HepG2 (cell line): ENCODE results near the gene CELF2. TPM values are rescaled to one million over a fixed set of nuclear protein-coding genes. Genes with fewer than 3 reads are reported as not detected.

Experiments used
- ATAC-seq: fragments of 200-7000 bp; cut with Tn5 transposase; 3 replicates; pipeline ENCODE4 v1.9.1; 2020; ENCODE audit warnings: mild to moderate bottlenecking, moderate library complexity
- BruUV-seq: library from RNA; stranded (reverse); fragments of 400-500 nt; replicated peaks from 2 replicates; lab custom pipeline; 2021; lab: Mats Ljungman, UMichigan
- CTCF ChIA-PET: fragments of 300-600 bp; formaldehyde crosslinking; extraction: SDS; loops from one replicate; lab custom pipeline; 2021; ENCODE audit warnings: low total read pairs, inconsistent platforms, low intra/inter-chr PET ratio; lab: Yijun Ruan, JAX
- POLR2A ChIA-PET: fragments of 350-600 bp; sonication (Branson Sonifier 250); formaldehyde crosslinking; loops from one replicate; lab custom pipeline; 2020; ENCODE audit warnings: antibody characterized with exemption, inconsistent platforms; lab: Yijun Ruan, JAX
- DNase-seq: peaks from one replicate; pipeline ENCODE4 v3.0.0-alpha.2; 2015; ENCODE audit warnings: low spot score
- FAIRE-seq: peaks from 3 replicates; lab custom pipeline; 2011; peaks lifted over from hg19 to GRCh38; lab: Jason Lieb, UNC
- H2AFZ ChIP-seq: one replicate; pipeline ENCODE4 v1.6.1; 2011; ENCODE audit warnings: low read length, inconsistent platforms
- H3K27ac ChIP-seq: fragments of 300-600 bp; 3 replicates; pipeline ENCODE4 v1.8.0; 2011; ENCODE audit warnings: mixed run types, mild to moderate bottlenecking, mixed read lengths, low read length, inconsistent platforms; ENCODE audit not compliant: insufficient read depth; ENCODE audit errors: extremely low read length
- H3K27me3 ChIP-seq, 2 experiments: fragments of 200-600 bp in 1 of 2; 2 replicates in 1 of 2; 3 replicates in 1 of 2; pipeline versions ENCODE4 v1.6.0 to v1.8.0; 2011; ENCODE audit warnings: low read length in 2 of 2, mild to moderate bottlenecking in 2 of 2, moderate library complexity in 2 of 2, inconsistent platforms in 1 of 2; ENCODE audit not compliant: insufficient read depth in 2 of 2, control insufficient read depth in 1 of 2
- H3K36me3 ChIP-seq, 2 experiments: fragments of 200-600 bp in 1 of 2; replicated peaks in 1 of 2; 2 replicates in 1 of 2; 3 replicates in 1 of 2; pipeline versions ENCODE4 v1.5.1 to v1.8.0; 2011; ENCODE audit warnings: low read length in 2 of 2, inconsistent platforms in 1 of 2; ENCODE audit not compliant: insufficient read depth in 2 of 2, control insufficient read depth in 1 of 2
- H3K4me1 ChIP-seq: 2 replicates; pipeline ENCODE4 v1.5.1; 2012; ENCODE audit warnings: low read length, inconsistent platforms; ENCODE audit not compliant: insufficient read depth
- H3K4me2 ChIP-seq: 2 replicates; pipeline ENCODE4 v1.6.0; 2011; ENCODE audit warnings: low read depth, low read length, inconsistent platforms
- H3K4me3 ChIP-seq, 3 experiments: fragments of 200-600 bp in 1 of 3; sonication (generic), shearing (Covaris generic) in 1 of 3; replicated peaks in 1 of 3; 2 replicates each; pipeline ENCODE4 v1.5.1; 2011 to 2016; ENCODE audit warnings: low read length in 3 of 3, inconsistent platforms in 2 of 3, low read depth in 2 of 3, mild to moderate bottlenecking in 2 of 3, control low read depth in 1 of 3, mixed read lengths in 1 of 3; ENCODE audit not compliant: insufficient read depth in 1 of 3
- H3K79me2 ChIP-seq: one replicate; pipeline ENCODE4 v1.6.1; 2011; ENCODE audit warnings: low read length, inconsistent platforms; ENCODE audit not compliant: insufficient read depth
- H3K9ac ChIP-seq: 2 replicates; pipeline ENCODE4 v1.6.0; 2011; ENCODE audit warnings: mild to moderate bottlenecking, low read depth, low read length, inconsistent platforms; ENCODE audit not compliant: insufficient read depth
- H3K9me3 ChIP-seq: 2 replicates; pipeline ENCODE4 v1.5.1; 2012; ENCODE audit warnings: mild to moderate bottlenecking, low read length
- H4K20me1 ChIP-seq: 2 replicates; pipeline ENCODE4 v1.6.0; 2011; ENCODE audit warnings: inconsistent platforms, mild to moderate bottlenecking, low read length, moderate library complexity; ENCODE audit not compliant: insufficient read depth
- FOXJ3 ChIP-seq: sonication (generic); formaldehyde crosslinking; IDR thresholded peaks from 2 replicates; pipeline ENCODE4 v1.4.0; 2020; ENCODE audit warnings: missing genetic modification reagents, mild to moderate bottlenecking, borderline replicate concordance
- NCOR1 ChIP-seq: fragments of 200-600 bp; sonication (generic); IDR thresholded peaks from 2 replicates; pipeline ENCODE4 v1.7.0; 2017; ENCODE audit warnings: antibody characterized with exemption, low read length, borderline replicate concordance
- RNF2 ChIP-seq: fragments of 450-650 bp; conservative IDR thresholded peaks from 2 replicates; pipeline ENCODE4 v1.6.1; 2016; ENCODE audit warnings: low read depth
- ZBTB34 ChIP-seq: sonication (generic); formaldehyde crosslinking; IDR thresholded peaks from 2 replicates; pipeline ENCODE4 v1.8.0; 2022; ENCODE audit warnings: mild to moderate bottlenecking, missing genetic modification reagents
- ZNF362 ChIP-seq: sonication (generic); formaldehyde crosslinking; IDR thresholded peaks from 2 replicates; pipeline ENCODE4 v1.4.0; 2020; ENCODE audit warnings: missing genetic modification reagents, mild to moderate bottlenecking, borderline replicate concordance
- WGBS: methylation state at CpG from one replicate; pipeline ENCODE4 v1.1.6; 2017; ENCODE audit warnings: low lambda C conversion rate; 5-methylcytosine and 5-hydroxymethylcytosine counted together
- in situ Hi-C: cut with HindIII; loops from 2 replicates; pipeline ENCODE4 v1.10.0; 2017; ENCODE audit warnings: low pct_unique_long_range_greater_than_20kb; ENCODE audit not compliant: extremely low pct_ligation_motif_present
- intact Hi-C: fragments of 100-400 bp; cut with micrococcal nuclease; formaldehyde crosslinking; loops from one replicate; pipeline ENCODE4 v1.10.0; 2022; ENCODE audit not compliant: unreplicated experiment
- polyA plus RNA-seq, 8 experiments: library from polyadenylated mRNA; depleted of rRNA in 3 of 8; stranded (reverse) in 7 of 8; unstranded in 1 of 8; fragments of >200 nt; fragmentation: Illumina TruSeq in 4 of 8; extraction: Trizol in 4 of 8; gene quantifications; 2 replicates each; pipeline versions ENCODE4 v1.2.1 to v1.2.3, GENCODE V29; 2011 to 2016; ENCODE audit warnings: low read depth in 4 of 8, missing spikeins in 1 of 8, mixed read lengths in 1 of 8; ENCODE audit not compliant: insufficient read depth in 1 of 8
- total RNA-seq, 5 experiments: library from RNA; depleted of rRNA; stranded (reverse); fragments of >200 nt; fragmentation: Illumina TruSeq; extraction: Trizol; gene quantifications; 2 replicates each; pipeline ENCODE4 v1.2.3, GENCODE V29; 2016; ENCODE audit warnings: low read depth in 1 of 5

Gene CELF2
- total and polyA plus RNA-seq, 2 of the 13 experiments (the other 11 are each of a cell fraction or from before 2014, with no cell fraction given), result not detected

GRCh38 chr10:11255156-11255555, 237.5 kb downstream of the CELF2 start:
- no peak overlapping the region for H2AFZ ChIP-seq
- intact Hi-C loops (loop anchor here (5.0 kb wide), 1 partner anchor 272 kb away; no protein-coding TSS in a partner anchor), in situ Hi-C loops (no loop called here)
- H3K4me3 ChIP-seq, result no peak overlapping the region
- H3K36me3 ChIP-seq, result no peaks in the 10 kb centered on the region
- no peaks in the 10 kb centered on the region for H3K79me2 ChIP-seq
- no peaks in the 10 kb centered on the region for H3K9me3 ChIP-seq
- no peaks in the 10 kb centered on the region for H3K4me1 ChIP-seq
- no TSS peak for BruUV-seq
- H3K9ac ChIP-seq, result no peak overlapping the region
- ATAC-seq, result no peak
- FAIRE-seq, result no peak
- POLR2A ChIA-PET, result no interaction called here
- no peak overlapping the region for H3K27ac ChIP-seq
- TF ChIP-seq ZBTB34 (CRISPR knock-in tag) (no peak), ZNF362 (CRISPR knock-in tag) (no peak), RNF2 (no peak), NCOR1 (no peak), FOXJ3 (CRISPR knock-in tag) (no peak)
- TF ChIP-seq, all 625 proteins: peak for 0
- Histone ChIP-seq H4K20me1 (no peaks in the 10 kb centered on the region), H3K27me3 (peaks cover 10 to 93% of the 10 kb centered on the region in 2 experiments), H3K4me2 (no peak overlapping the region)
- WGBS, result 39% methylated on average over 12 of the region's 12 CpGs
- CTCF ChIA-PET, result no interaction called here
- no peak for DNase-seq
